SH-SY5Y (cell line): ENCODE measurements around the gene EDEM2.

Experiments used
- GATA2 ChIP-seq: IDR thresholded peaks from 2 replicates; pipeline ENCODE4 v1.6.1; 2011; ENCODE audit warnings: mild to moderate bottlenecking, low read depth, low read length
- GATA3 ChIP-seq: IDR thresholded peaks from 2 replicates; pipeline ENCODE4 v1.6.1; 2011; ENCODE audit warnings: low read depth, mild to moderate bottlenecking, low read length, moderate library complexity

The EDEM2 gene

DNA sequence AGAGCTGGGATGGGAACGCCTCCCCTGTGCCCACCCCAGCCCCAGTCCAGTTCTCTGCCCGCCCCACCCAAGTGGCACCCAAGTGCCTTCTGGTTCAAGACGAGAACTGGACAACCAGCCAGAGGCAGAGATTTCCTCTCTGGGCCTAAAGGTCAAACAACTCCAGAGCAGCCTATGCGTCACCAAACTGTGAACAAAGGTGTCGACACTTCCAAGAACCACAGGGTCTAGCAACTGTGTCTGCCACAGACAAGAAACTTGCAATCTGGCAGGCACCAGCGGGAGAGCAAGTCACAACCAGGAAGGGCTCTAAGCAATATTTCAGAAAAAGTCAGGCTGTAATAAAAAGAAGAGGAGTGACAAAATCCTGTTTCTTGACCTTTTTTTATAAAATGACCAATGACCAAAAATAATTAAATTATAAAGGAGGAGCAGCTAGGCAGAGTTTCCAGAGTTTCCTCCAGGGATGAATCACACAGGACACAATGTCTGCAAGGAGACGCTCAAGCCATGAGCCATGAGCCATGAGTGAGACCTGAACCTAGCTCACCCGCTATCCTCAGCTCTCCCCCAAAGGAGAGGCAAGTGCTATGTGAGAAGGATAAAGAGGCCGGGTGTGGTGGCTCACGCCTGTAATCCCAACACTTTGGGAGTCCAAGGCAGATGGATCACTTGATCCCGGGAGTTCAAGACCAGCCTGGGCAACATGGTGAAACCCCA lies 11.1 kb downstream of the EDEM2 start:
- no peak for TF ChIP-seq GATA2
- TF ChIP-seq GATA3: no peak

DNA sequence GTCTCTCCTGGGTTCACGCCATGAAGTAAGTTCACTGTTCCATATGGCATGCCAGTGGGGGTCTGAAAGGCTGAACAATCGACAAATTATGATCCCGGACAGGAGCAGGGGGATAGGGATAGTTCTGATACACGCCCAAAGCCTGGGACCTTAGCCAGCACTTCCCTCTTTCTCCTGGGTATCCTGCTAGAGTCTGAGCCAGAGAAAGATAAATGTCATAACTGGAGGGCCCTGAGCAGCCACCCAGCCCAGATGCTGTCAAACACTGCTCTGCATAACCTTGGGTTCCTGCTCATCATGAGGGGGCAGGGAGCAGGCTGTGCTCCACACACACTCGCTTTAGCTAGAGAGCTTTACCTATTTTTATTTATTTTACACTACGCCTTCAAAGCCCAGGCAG lies 12.3 kb downstream of the EDEM2 start:
- no peak for TF ChIP-seq GATA2
- no peak for TF ChIP-seq GATA3

DNA sequence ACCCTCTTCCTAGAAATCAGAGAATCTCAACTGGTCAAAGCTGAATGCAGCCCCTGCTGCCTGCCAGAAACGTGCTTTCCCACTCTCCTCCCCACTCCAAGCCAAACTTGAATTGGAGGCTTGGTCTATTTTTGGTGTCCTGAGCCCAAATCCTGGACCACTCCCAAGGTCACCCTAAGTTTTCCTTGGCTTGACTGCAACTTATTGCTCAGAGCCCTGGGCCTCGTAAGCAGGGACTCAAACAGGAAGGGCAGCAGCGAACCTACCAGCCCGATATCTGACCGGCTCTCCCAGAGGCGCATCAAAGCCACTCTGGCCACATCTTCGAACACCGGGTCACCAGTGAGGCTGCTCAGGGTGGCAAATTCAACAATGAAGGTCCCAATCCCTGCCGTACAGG lies 12.7 kb downstream of the EDEM2 start:
- no peak for TF ChIP-seq GATA3
- TF ChIP-seq GATA2: no peak

DNA sequence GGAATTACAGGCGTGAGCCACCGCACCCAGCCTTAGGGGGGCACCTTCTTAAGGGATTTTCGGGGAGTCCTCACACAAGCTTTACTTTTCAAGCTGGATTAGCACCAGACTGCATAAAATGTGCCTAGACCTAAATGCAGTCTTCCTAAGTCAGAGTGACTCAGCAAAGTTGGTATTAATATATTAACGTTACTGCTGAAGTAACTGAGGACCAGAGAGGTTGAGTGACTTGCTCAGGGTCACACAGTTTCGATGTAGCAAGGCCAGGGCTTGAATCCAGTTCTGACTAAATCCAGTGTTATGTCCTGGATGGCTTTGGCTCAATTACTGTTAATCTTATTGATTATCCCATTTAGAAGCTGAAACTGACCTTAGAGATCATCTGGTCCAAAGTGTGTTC lies 13.4 kb downstream of the EDEM2 start:
- TF ChIP-seq GATA3: no peak

DNA sequence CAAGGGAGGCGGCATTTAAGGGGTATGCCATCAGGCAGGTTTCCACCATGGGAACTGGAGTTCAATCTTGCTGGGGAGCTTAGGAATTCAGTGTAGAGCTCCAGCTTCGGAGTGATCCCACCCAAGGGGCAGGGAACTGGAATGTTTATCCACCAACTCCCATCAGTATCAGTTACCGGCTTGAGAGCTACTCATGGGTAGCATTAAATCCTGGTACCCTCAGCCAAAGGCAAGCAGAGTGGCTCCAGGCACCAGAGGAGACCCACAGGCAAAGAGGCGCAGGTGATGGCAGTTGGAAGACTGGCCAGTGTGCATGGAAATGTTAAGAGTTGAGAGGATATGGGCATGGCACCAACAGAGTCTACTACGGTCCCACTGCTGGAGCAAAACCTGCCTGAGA lies 14.1 kb downstream of the EDEM2 start:
- TF ChIP-seq GATA3: no peak
- TF ChIP-seq GATA2: no peak

DNA sequence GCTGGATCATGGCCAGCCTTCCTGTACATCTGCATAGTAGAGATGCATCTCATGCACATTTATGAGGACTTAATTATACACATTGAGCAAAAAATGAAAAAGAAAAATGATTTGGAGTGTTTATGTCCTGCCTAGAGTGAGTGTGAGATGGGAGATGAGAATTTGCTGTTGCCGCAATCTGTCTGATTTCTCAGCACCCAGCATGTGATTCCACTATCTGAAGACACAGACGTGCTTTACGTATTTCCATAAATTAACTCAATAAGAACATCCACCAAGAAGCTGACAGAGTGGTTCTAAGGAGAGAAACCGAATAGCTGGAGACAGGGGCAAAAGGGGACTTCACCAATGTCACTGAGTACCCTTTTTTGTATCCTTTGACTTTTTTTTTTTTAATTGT lies 15.2 kb downstream of the EDEM2 start:
- no peak for TF ChIP-seq GATA3
- TF ChIP-seq GATA2: no peak

DNA sequence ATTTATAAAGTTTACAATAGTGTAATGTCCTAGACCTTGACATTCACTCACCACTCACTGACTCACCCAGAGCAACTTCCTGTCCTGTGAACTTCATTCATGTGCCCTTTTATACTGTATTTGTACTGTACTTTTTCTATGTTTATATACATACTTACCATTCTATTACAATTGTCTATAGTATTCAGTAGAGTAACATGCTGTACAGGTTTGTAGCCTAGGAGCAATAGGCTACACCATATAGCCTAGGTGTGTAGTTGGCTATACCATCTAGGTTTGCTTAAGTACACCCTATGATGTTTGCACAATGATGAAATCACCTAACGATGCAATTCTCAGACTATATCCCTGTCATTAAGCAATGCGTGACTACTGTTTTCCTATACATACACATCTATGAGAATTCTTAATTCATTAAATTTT lies 17.5 kb downstream of the EDEM2 start:
- TF ChIP-seq GATA2 (no peak), GATA3 (no peak)

DNA sequence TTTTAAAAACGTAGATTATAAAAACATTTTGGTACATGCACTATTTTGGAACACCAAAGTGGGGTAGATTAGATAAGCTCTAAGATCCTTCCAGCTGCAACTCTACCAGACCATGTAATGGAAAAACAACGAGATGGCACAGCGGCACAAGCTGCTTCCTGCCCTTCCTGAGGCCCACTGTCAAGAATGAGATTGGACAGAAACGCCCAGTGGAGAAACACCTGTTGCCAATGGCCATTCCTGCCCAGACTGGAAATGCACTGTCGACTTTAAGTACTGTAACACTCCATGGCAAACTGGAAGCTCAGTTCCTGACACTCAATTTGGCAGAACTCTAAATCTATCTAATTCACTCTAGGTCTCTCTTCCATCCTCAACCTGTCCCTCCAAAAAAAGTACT lies 21.4 kb downstream of the EDEM2 start:
- TF ChIP-seq GATA2: no peak
- TF ChIP-seq GATA3: no peak

DNA sequence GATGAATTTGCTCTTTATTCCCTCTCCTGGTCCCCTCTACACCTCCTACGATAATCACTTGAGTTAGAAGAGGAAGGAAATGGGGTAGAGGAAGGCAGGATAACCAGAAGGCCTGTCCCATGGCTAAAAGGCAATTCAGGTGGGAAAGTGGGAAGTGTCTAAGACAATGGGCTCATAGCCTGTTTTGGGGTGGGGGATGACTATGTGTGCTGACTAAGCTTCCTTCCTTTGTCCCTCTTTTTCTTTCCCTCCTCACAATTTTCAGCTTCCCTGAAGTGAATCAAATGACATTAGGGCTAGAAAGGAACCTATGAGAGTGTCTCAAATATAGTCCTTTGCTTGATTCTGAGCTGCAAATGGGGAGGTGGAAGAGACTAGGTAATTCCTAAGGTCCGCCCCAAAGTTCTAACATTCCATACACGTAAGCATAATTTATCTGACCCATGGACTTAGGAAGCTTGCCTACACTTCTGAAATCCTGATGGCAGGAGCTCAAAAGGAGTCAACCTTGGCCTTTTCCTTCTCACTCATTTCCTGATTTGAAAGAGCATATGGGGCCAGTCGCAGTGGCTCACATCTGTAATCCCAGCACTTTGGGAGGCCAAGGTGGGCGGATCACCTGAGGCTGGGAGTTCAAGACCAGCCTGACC lies 24.3 kb downstream of the EDEM2 start:
- no peak for TF ChIP-seq GATA2
- no peak for TF ChIP-seq GATA3

DNA sequence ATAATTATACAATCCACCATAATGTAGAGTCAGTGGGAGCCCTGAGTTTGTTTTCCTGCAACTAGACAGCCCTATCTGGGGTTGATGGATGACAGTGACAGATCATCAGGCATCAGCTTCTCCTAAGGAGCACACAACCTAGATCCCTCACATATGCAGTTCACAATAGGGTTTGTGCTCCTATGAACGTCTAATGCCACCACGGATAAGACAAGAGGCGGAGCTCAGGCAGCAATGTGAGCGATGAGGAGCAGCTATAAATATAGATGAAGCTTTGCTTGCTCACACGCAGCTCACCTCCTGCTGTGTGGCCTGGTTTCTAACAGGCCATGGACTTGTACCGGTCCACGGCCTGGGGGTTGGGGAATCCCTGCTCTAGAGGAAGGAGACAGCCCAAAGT lies 25.9 kb downstream of the EDEM2 start:
- no peak for TF ChIP-seq GATA3
- no peak for TF ChIP-seq GATA2

DNA sequence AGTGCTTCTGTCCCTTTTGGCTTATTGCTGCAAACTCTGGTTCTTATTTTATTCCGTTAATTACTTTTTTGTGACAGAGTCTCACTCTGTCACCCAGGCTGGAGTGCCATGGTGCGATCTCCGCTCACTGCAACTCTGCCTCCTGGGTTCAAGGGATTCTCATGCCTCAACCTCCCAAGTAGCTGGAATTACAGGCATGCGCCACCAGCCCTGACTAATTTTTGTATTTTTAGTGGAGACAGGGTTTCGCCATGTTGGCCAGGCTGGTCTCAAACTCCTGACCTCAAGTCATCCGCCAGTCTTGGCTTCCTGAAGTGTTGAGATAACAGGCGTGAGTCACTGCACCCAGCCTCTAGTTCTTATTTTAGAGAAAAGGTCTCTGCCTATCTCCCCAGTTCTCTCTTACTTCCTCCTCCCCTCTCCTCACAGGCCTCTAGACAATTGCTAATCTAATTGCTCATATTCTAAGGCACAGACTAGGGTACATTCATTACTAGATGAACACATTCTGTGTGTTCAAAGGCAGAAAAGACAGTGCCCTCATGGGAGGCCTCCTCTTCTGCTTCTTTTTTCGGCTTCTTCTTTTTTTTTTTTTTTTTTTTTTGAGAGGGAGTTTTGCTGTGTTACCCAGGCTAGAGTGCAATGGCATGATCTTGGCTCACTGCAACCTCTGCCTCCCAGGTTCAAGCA lies 27.0 kb downstream of the EDEM2 start:
- no peak for TF ChIP-seq GATA3
- no peak for TF ChIP-seq GATA2

DNA sequence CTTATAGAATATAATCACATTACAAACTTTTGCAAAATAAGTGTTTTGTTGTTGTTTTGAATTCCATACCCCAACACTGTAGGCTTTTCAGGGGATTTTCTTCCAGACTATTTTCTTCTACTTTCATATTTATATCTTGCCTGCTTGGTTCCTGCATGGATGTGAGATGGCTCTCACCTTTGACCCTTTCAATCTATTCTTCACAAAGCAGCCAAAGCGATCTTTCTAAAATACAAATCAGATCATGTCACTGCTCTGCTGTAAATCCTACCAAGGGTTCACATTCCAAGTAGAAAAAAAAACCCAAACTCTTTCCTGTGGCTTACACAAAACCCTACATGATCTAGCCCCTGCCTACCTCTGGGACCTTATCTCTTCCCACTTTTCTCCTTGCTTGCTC lies 29.5 kb downstream of the EDEM2 start:
- TF ChIP-seq GATA3: no peak
- no peak for TF ChIP-seq GATA2

DNA sequence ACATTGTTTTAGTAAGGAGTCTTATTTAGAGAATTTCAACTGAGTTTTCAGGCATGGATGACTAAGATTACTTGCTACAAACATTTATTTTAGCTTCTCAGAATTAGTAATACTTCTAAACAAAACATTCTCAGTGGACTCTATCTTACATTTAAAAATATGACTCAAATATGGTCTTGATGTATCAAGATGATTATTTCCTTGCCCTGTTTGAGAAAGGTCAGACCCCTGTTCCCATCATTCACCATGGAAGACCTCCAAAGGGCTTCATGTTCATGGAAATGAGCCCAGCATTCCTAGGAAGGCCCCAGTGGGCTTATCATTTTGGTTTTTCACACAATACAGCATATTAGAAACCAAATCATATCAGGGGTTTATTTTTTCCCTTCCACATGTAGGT lies 29.9 kb downstream of the EDEM2 start:
- TF ChIP-seq GATA3: no peak
- no peak for TF ChIP-seq GATA2

DNA sequence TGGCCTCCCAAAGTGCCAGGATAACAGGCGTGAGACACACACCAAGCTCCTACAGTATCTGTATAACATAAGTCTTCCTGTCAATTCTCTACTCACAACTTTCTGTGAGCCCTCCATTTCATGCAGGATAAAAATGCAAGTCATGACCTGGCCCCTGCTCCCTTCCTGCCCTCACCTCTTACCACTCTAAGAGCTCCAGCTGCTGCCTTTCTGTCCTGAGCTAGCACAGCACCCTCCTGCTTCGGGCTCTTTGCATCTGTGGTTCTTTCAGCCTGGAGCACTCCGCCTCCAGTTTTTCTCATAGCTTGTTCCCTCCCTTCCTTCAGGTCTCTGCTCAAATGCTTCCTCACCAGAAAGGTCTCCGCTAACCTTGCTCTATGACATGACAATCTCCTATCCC lies 30.9 kb downstream of the EDEM2 start:
- TF ChIP-seq GATA3 (no peak), GATA2 (no peak)

DNA sequence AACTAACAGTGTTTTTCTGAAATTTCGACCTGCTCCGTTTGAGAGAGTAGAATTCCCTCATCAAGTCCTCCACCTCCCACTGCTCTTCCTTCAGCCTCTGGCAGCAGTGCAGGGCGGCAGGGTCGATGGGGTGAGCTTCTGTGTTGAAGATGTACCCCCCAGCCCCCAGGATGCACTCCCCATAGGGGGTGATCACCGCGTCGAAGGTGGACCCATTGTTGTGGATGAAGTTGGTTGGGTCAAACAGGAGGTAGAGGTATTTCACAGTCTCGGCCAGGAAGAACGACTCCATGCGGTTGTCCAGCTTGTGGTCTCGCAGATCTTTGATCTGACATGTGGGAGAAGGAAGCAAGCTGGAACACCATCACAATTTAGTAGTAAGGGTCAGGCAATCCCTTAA lies 31.5 kb downstream of the EDEM2 start:
- TF ChIP-seq GATA2 (no peak), GATA3 (no peak)
